Esophagus mucosa (tissue), 1 donor: ENCODE results near the gene STX4. TPM values are rescaled to one million over a fixed set of nuclear protein-coding genes. Genes with fewer than 3 reads are reported as not detected.
A peak's percentile ranks its signal among the peaks of the same experiment; 100 is the strongest.

Experiments
- ATAC-seq: fragments of 200-7000 bp; cut with Tn5 transposase; one replicate; pipeline ENCODE4 v1.9.1; 2020
- total RNA-seq: library from RNA; stranded (reverse); gene quantifications from one replicate; pipeline ENCODE4 v1.2.4, GENCODE V29; 2023
- donor health status: DM: yes; HTN: yes; CAD: no.

STX4 gene
- 42.8 TPM for total RNA-seq

GRCh38 chr16:31032736-31033708, at the start of gene STX4:
TSS of gene STX4 (plus strand) at chr16:31033558. CDS start at chr16:31033806, 248 bp downstream.
- peak; percentile 92 for ATAC-seq

- ATAC-seq = no peak
Observed at GRCh38 chr16:30983898-30984610, 49.3 kb upstream of the STX4 start.

DNA sequence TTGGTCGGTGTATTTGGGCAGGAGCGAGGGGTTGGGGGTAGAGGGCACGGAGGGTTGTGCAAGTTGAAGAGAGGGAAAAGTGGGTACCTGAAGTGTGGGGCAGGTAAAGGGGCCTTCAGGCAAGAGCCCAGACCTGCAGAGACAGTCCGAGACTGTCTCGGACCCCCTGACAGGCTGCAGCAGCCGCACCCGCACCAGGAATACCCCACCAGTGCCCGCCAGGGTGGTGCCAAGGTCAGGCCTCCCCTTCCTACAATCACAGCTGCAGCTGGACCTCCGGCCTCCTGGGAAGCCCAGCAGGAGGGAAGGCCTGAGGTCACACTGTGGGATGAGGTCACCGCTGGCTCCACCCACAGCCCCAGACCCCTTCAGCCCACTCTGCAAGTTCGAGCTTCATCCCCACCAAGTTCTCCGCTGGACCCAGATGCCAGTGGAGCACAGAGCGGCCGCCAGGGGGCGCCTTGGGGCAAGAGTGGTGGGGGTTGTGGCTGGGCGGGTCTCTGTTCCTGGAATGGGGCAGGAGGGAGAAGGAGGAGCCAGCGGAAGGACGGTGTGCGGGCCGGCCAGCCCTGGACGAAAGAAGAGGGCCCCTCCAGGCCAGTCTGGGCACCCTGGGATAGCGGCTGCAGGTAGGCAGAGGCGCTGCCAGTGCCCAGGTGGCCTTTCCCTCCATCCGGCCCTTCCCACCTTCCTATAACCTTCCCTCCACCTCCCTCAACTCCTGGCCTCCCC, 48.5 kb upstream of the STX4 start, which contains the start of gene HSD3B7:
Gene HSD3B7 (plus strand): TSS at position 539 of the 732 bp plus-strand sequence. CDS start 452 bp downstream, outside the sequence.
- ATAC-seq = peak; percentile 85

GRCh38 chr16:30985401-30986128, 47.8 kb upstream of the STX4 start:
- ATAC-seq = peak; percentile 82

- ATAC-seq = no peak
Observed at GRCh38 chr16:30986129-30986991, 47.0 kb upstream of the STX4 start.

DNA sequence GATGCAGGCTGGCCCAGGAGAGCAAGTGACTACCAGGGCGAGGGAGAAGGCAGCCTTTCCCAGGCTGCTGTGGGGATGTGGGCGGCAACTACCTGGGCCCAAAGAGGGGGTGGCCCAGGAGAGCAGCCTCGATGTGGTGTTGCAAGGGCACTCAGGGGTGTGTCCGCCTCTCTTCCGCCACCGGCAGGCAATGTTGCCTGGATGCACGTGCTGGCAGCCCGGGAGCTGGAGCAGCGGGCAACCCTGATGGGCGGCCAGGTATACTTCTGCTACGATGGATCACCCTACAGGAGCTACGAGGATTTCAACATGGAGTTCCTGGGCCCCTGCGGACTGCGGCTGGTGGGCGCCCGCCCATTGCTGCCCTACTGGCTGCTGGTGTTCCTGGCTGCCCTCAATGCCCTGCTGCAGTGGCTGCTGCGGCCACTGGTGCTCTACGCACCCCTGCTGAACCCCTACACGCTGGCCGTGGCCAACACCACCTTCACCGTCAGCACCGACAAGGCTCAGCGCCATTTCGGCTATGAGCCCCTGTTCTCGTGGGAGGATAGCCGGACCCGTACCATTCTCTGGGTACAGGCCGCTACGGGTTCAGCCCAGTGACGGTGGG, 45.7 kb upstream of the STX4 start:
- no peak for ATAC-seq

DNA sequence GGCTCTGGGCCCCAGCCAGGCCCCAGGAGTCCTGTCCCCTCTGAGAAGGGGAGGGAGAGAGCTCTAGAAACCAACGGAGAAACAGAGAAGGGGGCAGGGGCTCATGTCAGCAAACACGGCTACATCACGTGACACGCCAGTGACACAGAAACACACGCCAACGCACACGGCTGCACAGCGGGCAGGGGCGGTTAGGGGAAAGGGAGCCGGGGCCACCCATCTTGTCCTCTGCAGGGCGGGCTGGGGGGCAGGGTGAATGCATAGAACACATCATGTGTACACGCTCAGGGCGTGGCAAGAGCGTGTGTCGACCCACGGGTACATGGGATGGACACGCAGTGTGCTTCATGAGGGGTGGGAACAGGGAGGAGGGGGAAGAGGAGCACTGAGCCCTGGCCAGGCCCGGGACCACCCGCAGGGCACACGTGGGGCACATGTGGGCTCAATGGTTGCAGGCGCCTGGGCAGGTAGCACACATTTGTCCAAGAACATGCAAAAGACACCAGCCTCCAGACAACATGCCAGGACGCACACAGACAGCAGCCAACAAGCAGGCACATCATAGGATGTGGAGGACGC, 43.8 kb upstream of the STX4 start:
- no peak for ATAC-seq

DNA sequence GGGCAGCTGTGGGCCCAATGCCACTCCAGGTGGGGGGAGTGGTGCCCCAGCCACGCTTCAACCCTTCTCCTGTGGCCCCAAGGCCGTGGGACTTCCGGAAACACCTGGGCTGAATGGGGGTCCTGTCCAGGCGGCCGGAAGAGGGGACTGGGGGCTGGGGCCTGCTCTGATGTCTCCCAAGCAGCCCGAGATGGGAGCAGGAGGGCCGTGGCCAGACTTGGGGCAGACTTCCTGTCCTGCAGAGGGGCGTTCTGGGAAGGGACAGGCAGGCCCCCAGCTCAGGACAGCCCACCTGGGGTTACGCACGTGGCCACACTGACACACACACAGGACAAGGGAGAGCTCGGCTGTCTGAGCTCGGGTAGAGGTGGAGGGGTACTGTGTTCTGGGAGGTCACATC, 43.3 kb upstream of the STX4 start:
- ATAC-seq = no peak

DNA sequence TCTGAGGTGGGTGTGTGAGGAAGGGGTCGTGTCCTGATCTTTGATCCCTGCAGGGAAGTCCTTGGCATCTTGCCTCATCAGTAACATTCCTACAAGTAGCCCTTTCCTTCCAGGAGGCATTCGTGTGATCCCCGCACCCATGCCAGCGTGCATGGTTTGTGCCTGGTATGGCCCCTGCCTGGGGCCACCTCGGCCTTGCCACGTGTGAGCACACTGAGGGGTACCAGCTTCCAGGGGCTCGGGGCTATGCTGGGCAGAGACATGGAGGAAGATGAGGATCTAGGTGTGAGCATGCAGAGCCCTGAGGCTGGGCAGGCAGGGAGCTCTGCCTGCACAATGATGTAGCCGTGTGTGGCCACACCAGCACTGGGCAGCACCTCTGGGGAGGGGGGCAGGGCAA, 42.3 kb upstream of the STX4 start:
- ATAC-seq = no peak

DNA sequence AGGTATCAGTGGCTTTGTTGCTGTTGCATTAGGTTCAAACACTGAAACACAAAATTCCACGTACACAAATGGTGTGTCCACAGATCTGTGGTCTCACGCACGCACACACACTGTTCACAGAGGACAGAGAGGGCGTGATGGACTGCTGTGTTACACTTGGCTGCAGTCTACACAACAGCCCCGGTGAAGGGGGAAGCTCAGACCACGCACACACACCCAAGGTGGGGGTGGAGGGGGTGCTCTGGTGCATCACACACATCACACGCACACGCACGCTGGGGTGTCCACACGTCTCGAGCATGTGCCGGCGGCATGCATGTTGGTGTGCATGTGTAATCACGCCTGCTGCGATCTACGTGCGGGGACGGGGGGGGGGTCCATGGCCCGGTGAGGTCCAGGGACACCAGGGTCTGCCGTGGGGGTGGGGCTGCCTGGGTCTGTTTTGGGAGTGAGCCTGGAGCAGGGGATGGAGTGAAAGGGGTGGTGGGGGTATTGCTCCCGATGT, 41.0 kb upstream of the STX4 start:
- no peak for ATAC-seq

DNA sequence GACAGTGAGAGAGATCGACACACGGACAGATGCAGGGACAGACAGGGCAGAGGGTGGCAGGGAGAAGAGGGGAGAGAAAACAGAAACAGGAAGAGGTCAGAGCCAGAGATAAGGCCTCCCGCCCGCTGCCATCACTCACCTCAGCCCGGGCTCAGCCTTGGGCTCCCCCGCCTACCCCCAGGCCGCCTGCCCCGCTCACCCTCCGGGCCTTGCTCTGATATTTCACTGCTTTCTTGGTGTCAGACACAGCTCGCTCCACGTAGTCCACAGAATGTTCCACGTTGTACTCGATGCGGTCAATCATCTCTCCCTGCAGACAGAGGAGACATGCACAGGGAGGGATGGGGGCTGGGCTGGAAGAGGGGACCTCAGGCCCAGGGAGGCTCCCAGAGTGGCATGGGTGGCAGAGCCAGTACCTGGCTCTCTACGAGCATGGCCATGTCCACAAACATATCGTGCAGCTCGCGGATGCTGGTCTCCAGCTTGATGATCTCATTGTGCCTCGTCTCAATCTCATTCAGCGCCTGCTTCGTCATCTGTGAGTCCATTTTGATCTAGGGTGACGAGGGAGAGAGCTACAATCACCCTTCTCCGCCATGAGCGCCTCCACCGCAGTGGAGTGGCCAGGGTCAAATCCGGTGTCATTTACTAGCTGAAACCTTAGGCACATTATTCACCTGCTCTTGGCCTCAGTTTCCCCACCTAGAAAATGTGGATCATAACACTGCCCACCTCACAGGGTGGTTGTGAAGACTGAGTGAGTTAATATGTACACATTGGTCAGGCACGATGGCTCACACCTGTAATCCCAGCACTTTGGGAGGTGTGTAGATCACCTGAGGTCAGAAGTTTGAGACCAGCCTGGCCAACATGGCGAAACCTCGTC, 40.2 kb upstream of the STX4 start:
- no peak for ATAC-seq

DNA sequence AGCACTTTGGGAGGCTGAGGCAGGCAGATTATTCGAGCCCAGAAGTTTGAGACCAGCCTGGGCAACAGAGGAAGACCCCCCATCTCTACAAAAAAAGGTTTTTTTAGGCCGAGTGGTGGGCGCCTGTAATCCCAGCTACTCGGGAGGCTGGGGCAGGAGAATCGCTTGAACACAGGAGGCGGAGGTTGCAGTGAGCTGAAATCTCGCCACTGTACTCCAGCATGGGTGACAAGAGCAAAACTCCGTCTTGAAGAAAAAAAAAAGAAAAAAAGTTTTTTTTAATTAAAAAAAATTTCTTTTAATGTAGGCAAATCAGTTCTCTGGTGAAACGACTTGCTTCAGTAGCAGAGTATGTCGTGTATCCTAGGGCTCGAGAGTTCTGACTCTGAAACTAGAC, 37.4 kb upstream of the STX4 start:
- ATAC-seq = no peak

- no peak for ATAC-seq
Observed at GRCh38 chr16:30996324-30996984, 36.9 kb upstream of the STX4 start.

GRCh38 chr16:30996985-30997724, 36.2 kb upstream of the STX4 start:
- peak; percentile 91 for ATAC-seq

- peak; percentile 41 for ATAC-seq
Observed at GRCh38 chr16:30997725-30998711, 35.3 kb upstream of the STX4 start.
